Ascending aorta (tissue), 2 donors: ENCODE measurements around the gene SYPL1. TPM values are rescaled to one million over a fixed set of nuclear protein-coding genes. Genes with fewer than 3 reads are reported as not detected.

ENCODE experiments used
- DNase-seq, 2 donors: peaks; one replicate each; pipeline ENCODE4 v3.0.0-alpha.2; 2019; ENCODE audit warnings: low spot score in 2 of 2
- H3K27ac ChIP-seq, 2 donors: fragments of 200-600 bp; sonication (generic); one replicate each; pipeline ENCODE4 v1.5.1; 2016 to 2017; ENCODE audit warnings: mild to moderate bottlenecking in 1 of 2
- H3K27me3 ChIP-seq: fragments of 200-600 bp; sonication (generic); one replicate; pipeline ENCODE4 v1.5.1; 2017
- H3K36me3 ChIP-seq, 2 donors: fragments of 200-600 bp; sonication (generic); one replicate each; pipeline ENCODE4 v1.5.1; 2016
- H3K4me1 ChIP-seq, 2 donors: fragments of 200-600 bp; sonication (generic); one replicate each; pipeline ENCODE4 v1.5.1; 2016 to 2017; ENCODE audit warnings: mild to moderate bottlenecking in 1 of 2
- H3K4me3 ChIP-seq, 2 donors: fragments of 200-600 bp; sonication (generic); one replicate each; pipeline ENCODE4 v1.5.1; 2016 to 2017; ENCODE audit warnings: mild to moderate bottlenecking in 1 of 2
- H3K9me3 ChIP-seq, 2 donors: fragments of 200-600 bp; sonication (generic); one replicate each; pipeline ENCODE4 v1.5.1; 2016
- intact Hi-C: fragments of 100-400 bp; cut with DNase I; formaldehyde crosslinking; loops from one replicate; pipeline ENCODE4 v1.15.1; 2023
- total RNA-seq: library from RNA; depleted of rRNA; stranded (reverse); fragments of >200 nt; gene quantifications from one replicate; pipeline ENCODE4 v1.1.0, GENCODE V29; 2016
- TF ChIP-seq, protein P1 (sequence below), 3 experiments: fragments of 200-600 bp in 2 of 3; fragments of 450-650 bp in 1 of 3; sonication (generic) in 2 of 3; IDR thresholded peaks; one replicate each; pipeline ENCODE4 v1.5.1; 2016 to 2019; ENCODE audit warnings: antibody characterized with exemption in 3 of 3, mild to moderate bottlenecking in 1 of 3, moderate library complexity in 1 of 3

Gene SYPL1
- total RNA-seq, 1 donor from 2014 or later: 17.5 TPM

DNA sequence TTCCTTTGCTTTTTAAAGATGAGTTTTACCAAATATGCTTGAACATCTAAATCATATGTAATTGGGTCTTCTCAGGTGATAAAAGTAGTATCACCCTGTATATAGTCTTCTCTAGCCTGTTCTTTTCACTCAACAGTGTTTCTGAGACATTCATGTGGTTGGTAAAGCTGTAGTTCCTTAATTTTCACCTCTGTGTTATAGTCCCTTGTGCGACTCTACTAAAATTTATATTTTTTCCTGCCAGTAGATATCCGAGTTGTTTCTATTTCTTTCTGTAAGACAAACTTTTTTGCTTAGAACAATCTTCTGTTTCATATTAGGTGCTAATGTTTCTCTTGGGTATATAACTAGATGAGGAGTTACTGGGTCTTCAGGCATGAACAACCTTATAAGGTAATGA, 35.6 kb downstream of the SYPL1 start:
- TF ChIP-seq, protein P1, sequence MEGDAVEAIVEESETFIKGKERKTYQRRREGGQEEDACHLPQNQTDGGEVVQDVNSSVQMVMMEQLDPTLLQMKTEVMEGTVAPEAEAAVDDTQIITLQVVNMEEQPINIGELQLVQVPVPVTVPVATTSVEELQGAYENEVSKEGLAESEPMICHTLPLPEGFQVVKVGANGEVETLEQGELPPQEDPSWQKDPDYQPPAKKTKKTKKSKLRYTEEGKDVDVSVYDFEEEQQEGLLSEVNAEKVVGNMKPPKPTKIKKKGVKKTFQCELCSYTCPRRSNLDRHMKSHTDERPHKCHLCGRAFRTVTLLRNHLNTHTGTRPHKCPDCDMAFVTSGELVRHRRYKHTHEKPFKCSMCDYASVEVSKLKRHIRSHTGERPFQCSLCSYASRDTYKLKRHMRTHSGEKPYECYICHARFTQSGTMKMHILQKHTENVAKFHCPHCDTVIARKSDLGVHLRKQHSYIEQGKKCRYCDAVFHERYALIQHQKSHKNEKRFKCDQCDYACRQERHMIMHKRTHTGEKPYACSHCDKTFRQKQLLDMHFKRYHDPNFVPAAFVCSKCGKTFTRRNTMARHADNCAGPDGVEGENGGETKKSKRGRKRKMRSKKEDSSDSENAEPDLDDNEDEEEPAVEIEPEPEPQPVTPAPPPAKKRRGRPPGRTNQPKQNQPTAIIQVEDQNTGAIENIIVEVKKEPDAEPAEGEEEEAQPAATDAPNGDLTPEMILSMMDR (IDR thresholded peaks at IDR 0.05): no peak
- no peaks in the 10 kb centered on the region for H3K4me1 ChIP-seq

DNA sequence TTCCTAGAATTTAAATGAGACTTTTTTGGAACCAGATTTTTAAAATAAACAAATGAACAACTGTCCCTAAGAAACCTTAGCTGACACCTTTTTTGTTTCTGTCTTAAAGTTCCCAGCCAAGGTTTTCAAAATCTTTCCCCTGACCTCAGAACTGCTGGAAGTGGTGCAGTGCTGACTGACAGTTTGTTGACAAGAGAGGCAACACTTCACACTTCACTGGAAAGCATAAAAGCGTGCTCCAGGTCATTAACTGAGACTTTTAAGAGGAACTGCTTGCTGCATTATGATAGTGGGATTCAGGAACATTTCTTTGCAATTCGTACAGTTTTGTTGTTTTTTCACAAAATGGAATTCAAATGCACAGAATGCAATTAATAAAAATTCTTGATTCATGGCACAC, 36.2 kb downstream of the SYPL1 start:
- no peaks in the 10 kb centered on the region for H3K4me1 ChIP-seq

More for the DNA sequence above, 35.6 kb downstream of the SYPL1 start:
- H3K9me3 ChIP-seq: no peaks in the 10 kb centered on the region
- intact Hi-C loops: no loop called here
- H3K27me3 ChIP-seq: no peaks in the 10 kb centered on the region
- H3K4me3 ChIP-seq: no peak overlapping the region
- no peak for DNase-seq
- no peaks in the 10 kb centered on the region for H3K36me3 ChIP-seq
- no peak overlapping the region for H3K27ac ChIP-seq

DNA sequence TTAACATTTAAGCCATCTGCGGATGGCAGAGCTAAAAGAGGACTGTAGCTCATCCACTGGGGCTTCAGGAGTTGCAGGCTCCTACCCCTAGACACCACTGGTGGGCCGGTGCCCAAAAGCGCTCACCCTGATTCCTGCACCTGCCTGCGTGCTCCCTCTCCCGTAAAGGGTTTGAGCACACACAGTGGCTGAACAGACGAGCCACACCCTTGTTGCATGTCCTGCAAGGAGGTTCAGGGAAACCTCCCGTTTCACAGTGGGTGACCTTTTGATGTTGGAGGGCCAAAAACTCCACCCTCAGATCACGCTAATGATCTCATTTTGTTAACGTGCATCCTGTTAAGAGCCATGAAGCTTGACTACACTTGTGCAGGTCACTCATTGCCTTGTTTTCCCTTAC, 37.9 kb downstream of the SYPL1 start:
- no peaks in the 10 kb centered on the region for H3K9me3 ChIP-seq
- H3K27me3 ChIP-seq: no peaks in the 10 kb centered on the region
- no peak overlapping the region for H3K27ac ChIP-seq
- no peaks in the 10 kb centered on the region for H3K4me1 ChIP-seq
- TF ChIP-seq, protein P1 (IDR thresholded peaks at IDR 0.05): no peak
- H3K36me3 ChIP-seq: no peaks in the 10 kb centered on the region
- no peak for DNase-seq
- H3K4me3 ChIP-seq: no peak overlapping the region
- intact Hi-C loops: no loop called here

More for the DNA sequence above, 36.2 kb downstream of the SYPL1 start:
- intact Hi-C loops: no loop called here
- TF ChIP-seq, protein P1 (IDR thresholded peaks at IDR 0.05): no peak
- Histone ChIP-seq H3K36me3 (no peaks in the 10 kb centered on the region), H3K9me3 (no peaks in the 10 kb centered on the region), H3K4me3 (no peak overlapping the region), H3K27ac (no peak overlapping the region), H3K27me3 (no peaks in the 10 kb centered on the region)
- DNase-seq: no peak

DNA sequence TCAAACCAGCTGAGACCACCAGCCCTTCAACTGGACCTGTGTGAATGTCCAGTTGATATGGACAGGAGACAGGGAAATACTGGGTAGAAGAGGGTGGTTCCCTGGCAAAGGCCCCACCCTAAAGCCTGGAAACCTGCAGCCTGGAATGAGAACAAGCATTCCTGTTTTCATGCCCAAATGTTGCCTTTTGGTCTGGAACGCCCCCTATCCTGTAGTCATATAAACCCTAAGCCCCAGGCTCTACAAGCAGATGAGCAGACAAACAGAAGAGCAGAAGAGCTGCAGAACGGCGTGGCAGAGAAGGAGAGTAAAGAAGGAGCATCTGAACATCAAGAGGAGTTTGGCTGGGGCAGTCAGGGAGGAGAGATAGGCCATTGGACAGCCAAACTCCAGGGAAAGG, 38.4 kb downstream of the SYPL1 start:
- H3K27ac ChIP-seq: no peak overlapping the region
- no peaks in the 10 kb centered on the region for H3K9me3 ChIP-seq
- no peaks in the 10 kb centered on the region for H3K36me3 ChIP-seq
- no peak for DNase-seq
- no peak overlapping the region for H3K4me3 ChIP-seq
- TF ChIP-seq, protein P1 (IDR thresholded peaks at IDR 0.05): no peak
- no peaks in the 10 kb centered on the region for H3K4me1 ChIP-seq
- H3K27me3 ChIP-seq: no peaks in the 10 kb centered on the region
- intact Hi-C loops: no loop called here

DNA sequence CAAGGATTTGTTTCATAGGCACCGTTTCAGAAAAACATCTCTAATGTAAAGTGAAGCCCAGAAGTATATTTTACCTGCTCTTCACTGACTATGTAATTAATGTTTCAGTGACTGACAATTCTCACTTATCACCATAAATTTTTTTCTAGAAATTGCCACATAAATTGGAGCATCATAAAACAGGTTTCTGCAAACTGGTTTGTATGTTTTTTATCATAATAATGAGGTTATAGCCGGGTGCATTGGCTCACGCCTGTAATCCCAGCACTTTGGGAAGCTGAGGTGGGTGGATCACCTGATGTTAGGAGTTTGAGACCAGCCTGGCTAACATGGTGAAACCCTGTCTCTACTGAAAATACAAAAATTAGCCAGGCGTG, 39.4 kb downstream of the SYPL1 start:
- no peak overlapping the region for H3K27ac ChIP-seq
- no peaks in the 10 kb centered on the region for H3K9me3 ChIP-seq
- no peaks in the 10 kb centered on the region for H3K36me3 ChIP-seq
- H3K27me3 ChIP-seq: no peaks in the 10 kb centered on the region
- TF ChIP-seq, protein P1 (IDR thresholded peaks at IDR 0.05): no peak
- DNase-seq: no peak
- no peak overlapping the region for H3K4me3 ChIP-seq
- H3K4me1 ChIP-seq: no peaks in the 10 kb centered on the region
- intact Hi-C loops: no loop called here
